Inflammatory macrophage treated with lipopolysaccharide for 1 hour (primary cell): ENCODE measurements around the gene REEP3.
A peak's percentile ranks its signal among the peaks of the same experiment; 100 is the strongest.

Experiments
- DNase-seq, 2 donors: peaks; one replicate each; pipeline ENCODE4 v3.0.0-alpha.2; 2020 to 2022

REEP3 gene

DNA sequence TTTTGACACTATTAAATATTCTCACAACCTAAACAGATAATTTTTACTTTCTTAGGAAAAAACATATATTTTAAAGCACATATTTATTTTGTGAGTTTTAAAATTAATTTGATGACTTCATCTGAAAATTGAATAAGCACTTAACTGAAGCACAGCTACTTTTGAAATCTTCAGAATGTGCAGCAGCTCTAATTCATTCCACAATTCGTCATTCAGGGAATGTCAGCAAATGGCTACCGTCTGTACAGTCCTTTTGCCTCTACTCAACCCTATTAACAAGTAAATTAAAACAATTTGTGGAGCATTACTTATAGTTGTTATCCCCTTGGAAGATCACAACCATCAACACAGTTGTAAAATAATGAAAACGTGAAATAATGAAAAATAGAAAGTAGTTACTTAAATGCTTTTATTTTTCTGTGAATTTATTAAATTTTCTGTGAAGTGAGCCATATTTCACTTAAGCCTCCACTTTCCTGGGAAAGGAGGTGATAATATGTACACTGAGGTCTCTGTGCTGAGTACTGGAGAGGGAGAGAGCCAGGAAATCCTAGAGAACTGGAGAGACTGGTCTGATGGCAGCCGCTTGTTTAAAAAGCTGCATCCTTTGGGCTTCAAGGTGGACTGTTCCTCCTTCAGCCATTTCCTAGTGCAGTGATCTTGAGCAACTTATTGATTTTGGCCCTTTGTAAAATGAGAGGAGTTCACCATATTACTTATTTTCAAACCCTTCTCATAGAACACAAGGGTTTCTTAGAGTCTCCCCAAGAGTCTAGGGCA is 70.6 kb downstream of the REEP3 start:
- no peak for DNase-seq

GRCh38 chr10:63593576-63593975 is 72.4 kb downstream of the REEP3 start:
- DNase-seq, result no peak

DNA sequence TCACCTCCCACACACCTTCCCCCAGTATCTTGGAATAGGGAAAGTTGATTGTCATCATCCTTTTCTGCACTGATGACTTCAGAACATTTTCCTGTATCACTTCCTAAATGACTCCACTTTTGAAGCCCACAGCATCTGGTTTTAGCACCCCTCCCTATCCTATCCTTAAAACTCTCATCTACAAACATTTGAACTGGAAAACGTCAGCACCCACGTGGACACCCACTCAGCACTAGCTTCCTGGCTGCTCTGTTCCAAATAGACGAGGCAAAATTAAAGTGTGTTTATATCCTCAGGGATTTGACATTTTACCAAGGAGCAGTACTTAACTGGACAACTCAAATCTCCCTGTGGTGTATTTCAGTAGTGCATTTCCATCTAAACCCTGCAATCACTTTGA is 73.9 kb downstream of the REEP3 start:
- no peak for DNase-seq

DNA sequence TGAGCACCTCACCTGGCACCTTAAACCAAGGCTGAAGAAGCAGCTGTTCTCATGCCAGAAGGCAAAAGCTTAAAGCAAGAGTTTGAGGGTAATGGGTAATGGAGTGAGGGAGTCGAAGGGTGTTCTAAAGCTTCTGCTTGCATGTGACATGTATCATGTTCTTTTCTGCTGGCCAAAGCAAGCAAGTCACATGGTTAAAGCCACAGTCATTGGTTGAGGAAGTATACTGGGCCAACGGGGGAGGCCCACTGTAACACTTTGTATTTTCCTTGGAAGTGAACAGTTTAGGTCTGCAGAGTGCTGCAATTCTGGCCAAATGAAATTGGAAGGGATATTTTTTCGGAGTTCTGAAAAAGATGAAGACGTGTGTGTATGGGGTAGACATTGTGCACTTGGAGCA is 75.7 kb downstream of the REEP3 start:
- DNase-seq, result no peak

DNA sequence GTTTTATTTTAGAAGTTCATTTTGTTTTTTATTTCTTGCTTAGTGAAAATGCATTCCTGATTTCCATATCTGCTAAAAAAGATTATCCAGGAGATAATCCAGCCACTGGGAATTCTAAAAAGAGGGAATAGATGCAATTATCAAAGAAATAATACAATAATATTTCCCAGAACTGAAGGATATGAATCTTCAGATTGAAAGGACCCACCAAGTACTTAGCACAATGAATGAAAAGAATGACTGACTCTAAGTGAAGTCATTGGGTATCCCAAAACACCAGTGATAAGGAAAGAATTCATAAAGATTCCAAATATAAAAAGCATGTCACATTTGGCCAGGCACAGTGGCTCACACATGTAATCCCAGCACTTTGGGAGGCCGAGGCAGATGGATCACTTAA is 79.3 kb downstream of the REEP3 start:
- DNase-seq, result no peak

DNA sequence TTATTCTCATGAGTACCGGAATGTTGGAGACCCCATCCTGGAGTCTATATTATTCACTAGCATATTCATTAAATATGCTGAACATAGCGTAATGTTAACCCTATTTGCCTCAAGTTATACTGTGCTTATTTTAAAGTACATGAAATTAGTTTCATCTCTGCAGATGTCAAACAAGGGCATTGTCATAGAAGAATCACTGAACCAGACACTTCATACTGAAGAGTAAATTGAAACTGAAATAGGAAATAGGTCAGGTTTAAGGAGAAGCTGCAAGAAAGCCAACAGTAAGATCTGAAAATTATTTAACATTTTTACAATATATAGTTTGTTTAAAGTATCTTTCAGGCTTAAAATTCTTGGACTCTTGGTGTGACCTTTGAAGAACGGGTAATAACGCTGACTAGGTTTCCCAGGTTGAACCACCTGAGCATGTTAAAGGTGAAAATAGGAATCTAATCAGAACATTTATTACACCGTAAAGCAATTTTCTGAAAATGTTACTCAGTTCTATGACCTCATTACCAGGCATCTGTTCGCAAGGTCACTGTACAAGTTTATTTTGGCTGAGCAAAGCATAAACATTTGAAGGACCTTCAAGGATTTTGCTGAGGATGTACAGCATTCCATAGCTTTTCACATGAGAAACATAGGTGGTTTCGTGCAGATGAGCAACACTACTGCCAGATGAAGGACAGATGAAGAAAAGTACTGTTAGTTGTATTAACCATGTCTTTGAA is 82.7 kb downstream of the REEP3 start:
- DNase-seq, result no peak

- DNase-seq, result no peak
Measured at GRCh38 chr10:63605197-63605967, 84.2 kb downstream of the REEP3 start.

DNA sequence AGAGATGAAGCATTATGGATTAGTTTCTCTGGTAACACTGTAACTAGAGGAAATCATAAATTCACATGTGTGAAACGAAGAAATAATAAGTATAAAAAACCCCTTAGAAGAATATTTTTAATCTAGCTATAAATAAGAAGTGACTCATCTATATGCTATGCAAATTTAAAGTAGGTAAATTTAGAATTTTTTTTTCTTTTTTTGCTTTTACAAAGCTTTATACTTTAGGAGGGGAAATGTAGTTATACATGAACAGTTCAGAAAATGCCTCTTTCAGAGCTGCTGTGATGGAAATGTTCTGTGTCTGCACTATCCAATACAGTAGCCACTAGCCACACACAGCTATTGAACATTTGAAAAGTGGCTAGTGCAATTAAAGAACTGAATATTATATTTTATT is 87.3 kb downstream of the REEP3 start:
- DNase-seq, result no peak

DNA sequence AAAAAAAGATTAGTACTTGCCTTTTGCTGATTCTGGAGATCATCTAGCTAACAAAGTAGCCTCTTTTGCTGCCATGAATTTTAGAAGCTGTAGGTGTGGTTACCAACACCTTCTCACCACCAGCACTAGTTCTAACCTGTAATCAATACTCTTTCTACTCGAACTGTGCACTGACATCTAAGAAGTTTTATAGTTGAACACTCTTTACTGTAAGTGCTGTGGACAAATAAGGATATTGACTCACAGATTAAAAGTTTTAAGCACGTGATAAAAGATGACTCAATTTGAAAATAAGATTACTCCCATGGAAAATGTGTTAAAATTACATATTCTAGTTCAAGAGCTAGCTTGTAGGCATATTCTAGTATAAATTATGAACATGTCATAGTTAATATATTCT is 89.9 kb downstream of the REEP3 start:
- DNase-seq, result no peak

GRCh38 chr10:63614371-63614891 is 93.2 kb downstream of the REEP3 start:
- DNase-seq, result no peak

GRCh38 chr10:63618552-63618951 is 97.4 kb downstream of the REEP3 start:
- DNase-seq, result no peak

DNA sequence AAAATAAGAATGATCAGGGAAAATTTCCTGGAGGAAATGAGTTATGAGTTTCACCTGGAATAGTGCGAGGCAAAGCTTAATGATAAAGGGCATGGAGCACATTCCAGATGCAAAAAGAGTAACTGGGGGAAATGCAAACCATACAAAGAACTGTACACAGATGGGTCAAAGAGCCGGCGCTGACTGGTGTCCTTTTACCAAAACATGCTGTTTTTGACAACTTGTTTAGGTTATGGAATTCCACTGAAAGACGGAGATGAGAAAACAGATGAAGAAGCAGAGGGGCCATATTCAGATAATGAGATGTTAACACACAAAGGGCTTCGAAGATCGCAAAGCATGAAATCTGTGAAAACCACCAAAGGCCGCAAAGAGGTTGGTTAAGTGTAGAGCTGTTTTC is 98.2 kb downstream of the REEP3 start:
- no peak for DNase-seq

DNA sequence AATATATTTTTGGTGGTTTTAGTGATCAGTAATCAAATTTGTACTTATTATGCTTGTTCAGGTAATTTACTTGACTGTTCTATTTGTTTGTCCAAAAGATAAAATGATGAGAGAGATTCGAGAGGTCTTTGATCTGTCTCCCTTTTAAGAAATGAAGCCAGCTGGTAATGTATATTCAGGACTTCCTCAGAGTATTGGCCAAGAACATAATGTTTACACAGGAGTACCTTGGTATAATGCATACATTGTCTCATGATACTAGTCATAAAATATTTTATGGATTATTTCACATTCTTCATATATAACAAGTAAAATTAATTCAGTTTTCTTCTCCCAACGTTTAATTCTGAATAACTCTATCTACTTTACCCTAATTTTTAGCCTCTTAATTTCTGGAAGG is 100.9 kb downstream of the REEP3 start:
- no peak for DNase-seq

GRCh38 chr10:63624701-63625100 is 103.5 kb downstream of the REEP3 start:
- DNase-seq, result no peak

- no peak for DNase-seq
Measured at GRCh38 chr10:63627396-63627795, 106.2 kb downstream of the REEP3 start.

- DNase-seq, result no peak
Measured at GRCh38 chr10:63627881-63628296, 106.7 kb downstream of the REEP3 start.

DNA sequence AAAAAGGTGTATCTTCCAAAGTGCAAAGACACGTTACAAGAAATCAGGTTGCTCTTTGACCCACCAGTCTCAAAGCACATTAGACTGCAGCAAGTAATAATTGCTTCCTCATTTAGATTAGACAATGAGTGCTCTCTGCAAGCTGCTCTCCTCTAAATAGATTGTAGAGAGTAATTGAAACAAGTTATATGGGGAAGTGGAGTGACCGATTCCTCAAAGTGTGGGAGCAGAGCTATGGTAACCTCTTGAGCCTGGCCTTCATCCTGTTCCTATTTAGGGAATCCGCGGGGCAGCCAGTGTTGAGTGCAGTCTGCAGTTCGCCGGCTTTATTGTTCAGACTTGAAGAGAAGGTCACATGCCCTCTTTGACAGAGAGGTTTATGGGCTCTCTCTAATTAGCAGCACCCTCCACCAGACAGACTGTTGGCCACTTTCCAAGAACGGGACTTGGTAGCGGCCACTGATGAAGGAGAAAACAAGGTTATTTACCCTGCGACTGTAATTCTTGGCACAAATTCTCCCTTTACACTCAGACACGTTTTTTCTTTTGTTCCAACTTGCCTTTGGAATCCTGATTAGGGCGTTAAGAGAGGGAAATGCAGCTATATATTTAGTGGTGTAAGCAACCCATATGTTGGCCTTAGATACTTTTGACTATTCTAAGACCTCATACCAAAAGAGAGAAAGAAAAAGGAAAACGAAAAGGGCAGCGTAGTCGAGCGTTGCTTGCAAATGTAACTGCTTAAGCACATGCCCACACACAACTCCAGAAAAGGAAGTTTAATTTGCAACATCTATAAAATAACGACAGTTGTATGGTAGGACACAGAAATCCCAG is 107.5 kb downstream of the REEP3 start:
- peak; percentile 82 to 92 for DNase-seq

DNA sequence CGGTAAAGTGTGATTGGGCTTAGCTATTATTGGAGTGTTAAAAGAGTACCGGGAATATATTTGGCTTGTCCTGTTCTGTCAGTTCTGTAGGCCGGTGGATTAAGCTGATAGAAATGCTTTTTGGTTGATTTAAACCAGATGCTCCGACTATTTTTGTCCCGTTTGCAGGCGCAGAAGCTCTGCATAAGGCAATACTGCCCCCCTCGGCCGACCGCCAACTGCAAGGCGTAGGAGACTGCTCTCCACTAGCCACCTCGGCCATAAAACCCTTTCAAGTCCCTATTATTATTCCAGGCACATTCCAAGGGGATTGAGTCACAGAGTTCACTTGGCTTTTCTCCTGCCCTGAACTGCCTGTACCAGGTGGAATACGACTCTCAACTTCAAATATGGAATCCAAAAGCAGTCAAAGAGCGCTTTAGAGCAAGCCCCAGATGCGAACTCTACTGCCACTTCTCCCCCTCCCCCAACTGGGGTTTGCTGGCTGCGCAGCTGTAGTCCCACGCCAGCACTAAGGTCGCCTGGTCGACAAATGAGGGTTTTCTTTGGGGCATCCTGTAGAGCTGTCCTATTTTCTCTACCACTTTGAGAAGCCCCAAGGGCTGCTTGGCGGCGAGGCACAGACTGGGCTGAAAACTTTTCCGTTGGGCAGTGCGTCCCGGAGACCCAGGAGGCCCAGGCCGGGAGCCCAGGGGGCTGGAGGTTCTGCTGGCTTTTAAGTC is 108.3 kb downstream of the REEP3 start:
- peak; percentile 69 to 79 for DNase-seq

DNA sequence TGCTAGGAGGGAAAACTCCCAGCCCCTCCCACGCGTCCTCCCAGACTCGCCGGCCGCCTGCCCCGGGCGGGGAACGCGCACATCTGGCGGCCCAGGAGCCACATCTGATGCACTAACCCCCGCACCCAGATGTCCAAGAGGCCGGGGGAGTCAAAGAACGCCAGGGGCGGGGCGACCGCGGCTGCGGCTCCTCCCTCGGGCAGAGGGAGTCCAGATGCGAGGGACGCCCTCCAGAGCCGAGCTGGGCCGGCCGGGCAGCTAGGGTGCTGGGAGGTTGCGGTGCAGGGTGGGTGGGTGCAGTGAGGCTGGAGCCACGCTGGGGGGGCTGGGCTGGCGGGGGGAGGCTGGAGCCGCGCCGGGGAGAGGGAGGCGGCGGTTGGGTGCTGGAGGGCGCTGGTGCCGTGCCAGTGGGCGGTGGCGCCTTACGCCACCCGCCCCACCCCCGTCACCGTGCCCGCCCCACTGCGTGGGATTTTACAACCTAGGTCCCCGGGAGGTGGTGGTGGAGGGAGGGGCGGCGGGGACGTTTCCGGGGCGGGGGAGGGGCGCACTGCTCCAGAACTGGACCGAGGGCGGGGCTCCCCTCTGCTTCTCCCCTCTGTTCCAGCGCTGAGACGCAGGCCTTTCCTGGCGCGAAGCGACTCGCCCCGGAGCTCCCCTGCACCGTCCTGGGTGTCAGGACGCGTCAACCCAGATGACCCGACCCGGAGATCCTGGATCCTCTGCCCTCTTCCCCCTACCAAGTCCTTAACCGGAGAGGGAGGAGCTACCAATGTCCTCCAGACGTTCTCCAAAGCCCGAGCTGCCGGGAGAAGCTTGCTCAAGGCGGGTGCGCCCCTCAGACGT is 109.1 kb downstream of the REEP3 start:
- DNase-seq, result peak; percentile 63 to 66

- DNase-seq, result peak in 1 of 2 donors; percentile 35
Measured at GRCh38 chr10:63630931-63631680, 109.9 kb downstream of the REEP3 start.
